Erythroblast (primary cell): ENCODE measurements around the gene ZNF135.

Experiments used
- DNase-seq, 2 experiments: peaks; one replicate each; lab custom pipeline; 2025; lab: John Stamatoyannopoulos, UW
- GATA1 ChIP-seq: IDR thresholded peaks from 2 replicates; pipeline ENCODE4 v1.6.1; 2011; ENCODE audit warnings: low read depth, mild to moderate bottlenecking, control low read depth, low read length, moderate library complexity
- POLR2A ChIP-seq: IDR thresholded peaks from 2 replicates; pipeline ENCODE4 v1.6.1; 2011; ENCODE audit warnings: mild to moderate bottlenecking, low read length

The ZNF135 gene

DNA sequence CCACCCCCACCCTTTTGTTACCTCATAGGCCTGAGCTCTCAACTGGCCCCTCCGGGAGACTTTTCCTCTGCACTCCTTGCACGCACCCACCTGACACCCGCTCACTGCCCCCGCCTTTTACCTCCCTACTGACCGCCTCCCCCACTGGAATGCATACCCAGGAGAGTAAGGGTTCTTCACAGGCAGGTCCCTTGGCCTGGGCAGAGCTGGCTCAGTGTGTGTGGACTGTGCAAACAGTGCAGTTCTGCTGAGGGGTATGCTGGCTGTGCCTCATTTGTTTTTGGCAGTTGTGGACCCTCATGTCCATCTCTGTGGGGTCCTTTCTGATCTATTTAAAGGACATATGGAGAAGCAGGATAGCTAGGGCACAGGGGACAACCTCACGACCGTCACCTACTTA lies 34.0 kb downstream of the ZNF135 start:
- DNase-seq = no peak
- TF ChIP-seq GATA1 (no peak), POLR2A (no peak)

DNA sequence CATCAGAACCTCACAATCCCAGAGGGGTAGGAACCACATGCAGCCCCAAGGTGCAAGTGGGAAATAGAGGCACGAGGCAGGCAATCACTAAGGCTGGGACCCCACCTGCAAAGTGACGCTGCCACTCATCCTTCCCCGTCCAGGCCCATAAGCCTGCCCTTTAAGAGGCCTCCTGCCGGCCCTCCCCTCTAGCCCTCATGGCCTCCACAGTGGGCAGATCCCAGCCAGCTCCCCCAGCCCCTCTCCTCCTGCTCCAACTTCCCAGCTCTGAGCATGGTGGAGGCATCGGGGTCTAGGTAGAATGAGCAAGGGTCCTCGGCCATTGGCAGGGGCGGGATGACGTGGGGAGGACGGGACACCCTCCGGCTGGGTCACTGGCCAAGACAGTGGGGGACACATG lies 36.2 kb downstream of the ZNF135 start:
- DNase-seq = no peak

GRCh38 chr19:58096884-58097283 lies 37.8 kb downstream of the ZNF135 start:
- TF ChIP-seq POLR2A = no peak
- TF ChIP-seq GATA1 = no peak
- DNase-seq = no peak

More for the DNA sequence above, 36.2 kb downstream of the ZNF135 start:
- TF ChIP-seq GATA1 = no peak
- no peak for TF ChIP-seq POLR2A

DNA sequence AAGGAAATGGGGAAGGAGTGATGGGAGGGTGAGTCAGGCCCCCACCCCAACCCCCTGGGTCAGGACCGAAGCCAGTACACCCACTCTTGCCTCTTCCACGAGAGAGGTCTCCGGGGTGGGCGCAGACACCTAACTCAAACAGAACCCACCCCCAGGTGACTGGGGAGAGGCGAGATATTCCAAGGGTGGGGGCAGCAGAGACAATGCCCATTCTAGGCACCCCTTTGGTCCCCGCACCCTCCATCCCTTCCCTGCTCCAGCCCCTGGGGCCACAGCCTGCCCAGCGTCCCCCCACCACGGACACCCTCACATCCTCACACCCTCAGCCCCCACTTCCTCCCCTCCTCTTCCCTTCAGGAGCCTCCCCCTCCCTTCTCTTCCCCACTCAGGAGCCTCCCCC lies 38.3 kb downstream of the ZNF135 start:
- TF ChIP-seq GATA1 = no peak
- no peak for TF ChIP-seq POLR2A
- no peak for DNase-seq

GRCh38 chr19:58097781-58098681 lies 38.9 kb downstream of the ZNF135 start, which contains the start of gene ZSCAN18:
Gene ZSCAN18, minus strand, starts transcription at chr19:58098231. Its CDS starts 7,964 bp downstream, at chr19:58090267.
- TF ChIP-seq GATA1 = no peak
- peak; percentile 16 for TF ChIP-seq POLR2A
- DNase-seq = peak; percentile 61 to 69

- TF ChIP-seq POLR2A (no peak), GATA1 (no peak)
- no peak for DNase-seq
Measured at GRCh38 chr19:58098682-58098998, 39.6 kb downstream of the ZNF135 start.

- TF ChIP-seq POLR2A = no peak
- TF ChIP-seq GATA1 = no peak
- peak in 1 of 2 experiments; percentile 8 for DNase-seq
Measured at GRCh38 chr19:58107778-58108545, 48.9 kb downstream of the ZNF135 start.

GRCh38 chr19:58108546-58108817 lies 49.4 kb downstream of the ZNF135 start:
- TF ChIP-seq GATA1 = no peak
- no peak for TF ChIP-seq POLR2A
- DNase-seq = no peak

DNA sequence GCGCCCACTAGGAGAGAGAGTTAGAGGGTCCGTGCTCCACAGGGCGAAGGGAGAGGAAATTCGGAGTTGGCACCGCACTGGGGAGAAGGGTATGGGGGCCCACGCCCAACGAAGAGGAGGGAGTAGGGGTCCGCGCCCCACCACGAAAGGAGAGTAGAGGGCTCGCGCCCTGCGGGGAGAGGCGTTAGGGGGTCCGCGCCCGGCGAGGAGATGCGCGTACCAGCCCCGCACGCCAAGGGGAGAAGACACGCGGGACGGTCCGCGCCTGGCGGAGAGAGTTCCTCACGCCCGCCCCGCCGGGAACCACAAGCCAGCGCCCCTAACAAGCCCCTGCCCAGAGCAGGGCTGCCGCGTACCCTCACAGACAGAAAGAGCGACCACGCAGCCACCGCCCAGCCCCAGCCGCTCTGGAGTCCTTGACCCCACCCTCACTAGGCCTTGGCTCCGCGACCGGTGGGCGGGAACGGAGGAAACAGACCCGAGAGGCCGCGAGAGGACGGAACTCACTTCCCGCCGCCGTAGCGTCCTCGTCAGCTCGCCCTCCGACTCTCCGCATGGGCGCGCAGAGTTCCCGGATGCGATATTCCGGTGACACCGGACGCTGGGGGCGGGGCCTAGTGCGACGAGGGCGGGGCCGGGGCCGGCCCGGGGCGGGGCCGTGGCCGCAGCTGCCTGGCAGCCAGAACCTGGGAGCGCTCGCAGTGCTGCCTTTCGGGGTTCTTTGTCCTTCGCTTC lies 58.9 kb downstream of the ZNF135 start:
- no peak for DNase-seq
- TF ChIP-seq GATA1 (no peak), POLR2A (no peak)

DNA sequence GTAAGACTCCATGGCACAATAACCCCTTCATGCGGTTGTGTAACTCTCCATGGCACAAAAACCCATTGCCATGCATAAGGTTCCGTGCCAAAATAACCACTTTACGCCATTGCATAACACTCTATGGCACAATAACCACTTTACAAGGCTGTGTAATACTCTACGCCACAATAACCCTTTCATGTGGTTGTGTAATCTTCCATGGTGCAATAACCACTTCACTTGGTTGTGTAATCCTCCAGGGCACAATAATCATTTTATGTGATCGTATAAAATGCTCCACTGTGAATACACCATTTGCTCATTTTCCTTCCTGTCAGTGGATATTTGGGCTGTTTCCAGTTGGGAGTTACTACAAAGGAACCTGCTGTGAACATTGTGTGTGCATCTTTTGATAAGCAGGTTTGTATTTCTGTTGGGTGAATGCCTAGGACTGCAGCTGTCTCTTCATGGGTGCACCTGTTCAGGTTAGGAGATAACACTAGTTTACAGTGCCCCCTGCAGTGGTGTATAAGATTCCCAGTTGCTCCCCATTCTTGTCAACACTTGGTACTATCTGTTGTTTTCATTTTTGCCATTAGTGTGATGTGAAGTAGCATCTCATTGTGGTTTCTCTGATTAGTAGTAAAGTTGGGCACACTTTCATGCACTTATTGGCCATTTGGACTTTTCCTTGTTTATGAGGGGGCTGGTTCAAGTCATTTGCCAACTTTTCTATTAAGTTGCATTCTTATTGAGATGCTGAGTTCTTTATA lies 60.1 kb downstream of the ZNF135 start:
- DNase-seq = no peak
- no peak for TF ChIP-seq POLR2A
- no peak for TF ChIP-seq GATA1
